DND-41 (cell line): Measurements from ENCODE around the gene RTCB.
A peak's percentile ranks its signal among the peaks of the same experiment; 100 is the strongest.

Source experiments
- ATAC-seq: fragments of 200-7000 bp; cut with Tn5 transposase; 3 replicates; pipeline ENCODE4 v1.9.1; 2021; ENCODE audit warnings: low read depth; ENCODE audit not compliant: insufficient read depth
- DNase-seq: peaks from one replicate; pipeline ENCODE4 v3.0.0-alpha.2; 2020
- H2AFZ ChIP-seq: 2 replicates; pipeline ENCODE4 v1.6.0; 2012; ENCODE audit warnings: low read depth, low read length
- H3K27ac ChIP-seq: 2 replicates; pipeline ENCODE4 v1.5.1; 2012; ENCODE audit warnings: low read length, inconsistent platforms
- H3K27me3 ChIP-seq: fragments of 200-600 bp; sonication (generic); 2 replicates; pipeline ENCODE4 v1.6.0; 2012; ENCODE audit warnings: low read length, mild to moderate bottlenecking, inconsistent platforms; ENCODE audit not compliant: insufficient read depth, poor library complexity
- H3K36me3 ChIP-seq: 2 replicates; pipeline ENCODE4 v1.5.1; 2012; ENCODE audit warnings: low read length, inconsistent platforms; ENCODE audit not compliant: insufficient read depth
- H3K4me1 ChIP-seq: 2 replicates; pipeline ENCODE4 v1.5.1; 2012; ENCODE audit warnings: mild to moderate bottlenecking, low read length; ENCODE audit not compliant: insufficient read depth
- H3K4me2 ChIP-seq: 2 replicates; pipeline ENCODE4 v1.6.0; 2012; ENCODE audit warnings: mild to moderate bottlenecking, moderate library complexity, low read length, inconsistent platforms; ENCODE audit not compliant: insufficient read depth
- H3K4me3 ChIP-seq, 2 experiments: fragments of 200-600 bp in 1 of 2; shearing (Covaris generic) in 1 of 2; 2 replicates each; pipeline ENCODE4 v1.5.1; 2012 to 2016; ENCODE audit warnings: inconsistent platforms in 2 of 2, low read length in 2 of 2, mild to moderate bottlenecking in 2 of 2, low read depth in 1 of 2, moderate library complexity in 1 of 2
- H3K79me2 ChIP-seq: 2 replicates; pipeline ENCODE4 v1.6.0; 2012; ENCODE audit warnings: low read length, inconsistent platforms; ENCODE audit not compliant: insufficient read depth
- H3K9ac ChIP-seq: 2 replicates; pipeline ENCODE4 v1.6.0; 2012; ENCODE audit warnings: low read depth, mild to moderate bottlenecking, inconsistent platforms, low read length, moderate library complexity
- H3K9me3 ChIP-seq: 2 replicates; pipeline ENCODE4 v1.5.1; 2012; ENCODE audit warnings: low read length, moderate library complexity, mild to moderate bottlenecking, inconsistent platforms; ENCODE audit not compliant: insufficient read depth, severe bottlenecking
- H4K20me1 ChIP-seq: 2 replicates; pipeline ENCODE4 v1.6.0; 2012; ENCODE audit warnings: low read length; ENCODE audit not compliant: insufficient read depth
- EZH2 ChIP-seq: IDR thresholded peaks from 3 replicates; pipeline ENCODE4 v1.6.1; 2012; ENCODE audit warnings: borderline replicate concordance, low read depth, mild to moderate bottlenecking, moderate library complexity, low read length, inconsistent platforms; ENCODE audit not compliant: severe bottlenecking
- TF ChIP-seq, protein P1 (sequence below): IDR thresholded peaks from 2 replicates; pipeline ENCODE4 v1.5.1; 2012; ENCODE audit warnings: borderline replicate concordance, low read length, moderate library complexity, mild to moderate bottlenecking; ENCODE audit not compliant: poor library complexity, severe bottlenecking; ENCODE audit errors: extremely low read depth

The RTCB gene

DNA sequence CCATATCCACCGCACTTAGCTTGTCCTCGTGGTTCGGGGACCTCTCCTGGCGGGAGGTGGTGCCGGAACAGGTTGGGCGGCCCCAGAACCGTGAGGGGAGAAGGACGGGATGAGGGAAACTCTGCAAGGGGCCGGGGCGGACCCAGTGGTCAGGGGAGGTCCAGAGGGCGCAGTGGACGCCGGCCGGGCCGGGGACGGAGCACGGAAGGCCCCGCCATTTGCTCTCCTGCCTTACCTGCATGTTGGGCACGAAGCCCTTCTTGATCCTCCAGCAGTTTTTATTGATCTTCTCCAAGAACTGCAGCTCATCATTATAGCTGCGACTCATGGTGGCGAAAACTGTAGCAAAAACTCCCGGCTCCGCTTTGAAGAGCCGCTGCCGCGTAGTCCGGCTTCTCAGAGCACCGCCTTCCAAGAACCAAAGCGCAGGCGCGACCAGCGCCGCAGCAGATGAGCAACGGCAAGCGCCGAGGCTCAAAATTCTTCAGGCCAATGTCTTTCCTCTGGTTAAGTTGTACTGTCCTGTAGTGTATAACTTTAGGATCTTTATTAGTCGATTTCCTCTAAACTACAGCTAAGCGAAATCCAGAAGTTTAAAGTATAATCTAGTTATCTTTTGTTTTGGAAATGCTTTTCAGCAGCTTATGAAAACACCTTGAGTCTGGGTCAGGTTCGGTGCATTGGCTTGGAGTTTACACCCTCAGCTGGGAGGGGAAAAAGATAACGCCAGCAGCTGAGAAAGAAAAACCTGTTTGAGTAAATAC is at the start of gene RTCB:
Gene RTCB (minus strand): TSS at position 419 of the 764 bp plus-strand sequence. CDS start 91 bp downstream, at position 328.
- H3K27me3 ChIP-seq = peaks cover 4% of the 10 kb centered on the region
- H2AFZ ChIP-seq = peak within 1 kb of the TSS; percentile 70
- H3K9ac ChIP-seq = peak within 1 kb of the TSS; percentile 83
- ATAC-seq (peak; percentile 88), DNase-seq (peak; percentile 92)
- TF ChIP-seq, protein P1, sequence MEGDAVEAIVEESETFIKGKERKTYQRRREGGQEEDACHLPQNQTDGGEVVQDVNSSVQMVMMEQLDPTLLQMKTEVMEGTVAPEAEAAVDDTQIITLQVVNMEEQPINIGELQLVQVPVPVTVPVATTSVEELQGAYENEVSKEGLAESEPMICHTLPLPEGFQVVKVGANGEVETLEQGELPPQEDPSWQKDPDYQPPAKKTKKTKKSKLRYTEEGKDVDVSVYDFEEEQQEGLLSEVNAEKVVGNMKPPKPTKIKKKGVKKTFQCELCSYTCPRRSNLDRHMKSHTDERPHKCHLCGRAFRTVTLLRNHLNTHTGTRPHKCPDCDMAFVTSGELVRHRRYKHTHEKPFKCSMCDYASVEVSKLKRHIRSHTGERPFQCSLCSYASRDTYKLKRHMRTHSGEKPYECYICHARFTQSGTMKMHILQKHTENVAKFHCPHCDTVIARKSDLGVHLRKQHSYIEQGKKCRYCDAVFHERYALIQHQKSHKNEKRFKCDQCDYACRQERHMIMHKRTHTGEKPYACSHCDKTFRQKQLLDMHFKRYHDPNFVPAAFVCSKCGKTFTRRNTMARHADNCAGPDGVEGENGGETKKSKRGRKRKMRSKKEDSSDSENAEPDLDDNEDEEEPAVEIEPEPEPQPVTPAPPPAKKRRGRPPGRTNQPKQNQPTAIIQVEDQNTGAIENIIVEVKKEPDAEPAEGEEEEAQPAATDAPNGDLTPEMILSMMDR = no peak
- TF ChIP-seq EZH2 = no peak
- peaks cover 39% of the 10 kb centered on the region for H3K79me2 ChIP-seq
- peaks cover 7% of the 10 kb centered on the region; the same call in 1 of the 2 replicates for H4K20me1 ChIP-seq
- H3K4me2 ChIP-seq = peak within 1 kb of the TSS; percentile 90
- peak within 1 kb of the TSS; percentile 77 for H3K27ac ChIP-seq
- H3K9me3 ChIP-seq = no peaks in the 10 kb centered on the region
- peaks cover 32% of the 10 kb centered on the region for H3K4me1 ChIP-seq
- H3K4me3 ChIP-seq = peak within 1 kb of the TSS; percentile 88 to 96
- peaks cover 24% of the 10 kb centered on the region for H3K36me3 ChIP-seq

DNA sequence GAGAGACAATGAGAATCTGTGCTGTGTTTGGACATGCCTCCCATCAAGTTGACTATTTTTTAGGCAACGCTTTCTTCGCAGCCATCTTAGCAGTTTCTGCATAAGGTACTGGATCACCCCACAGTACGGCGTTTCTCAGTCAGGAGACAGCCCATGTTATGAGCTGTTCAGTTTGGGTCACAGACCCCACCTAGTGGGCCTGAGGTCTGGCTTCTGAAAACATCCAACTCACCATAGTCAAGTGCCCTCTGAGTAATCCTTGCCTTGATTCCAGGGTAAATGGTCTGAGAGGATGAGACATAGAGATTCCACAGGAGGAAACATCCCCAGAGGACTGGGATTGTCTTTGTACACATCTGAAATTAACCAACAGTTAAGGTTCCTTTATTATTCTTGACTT is 45.0 kb upstream of the RTCB start:
- Histone ChIP-seq H3K27me3 (peaks cover 8% of the 10 kb centered on the region), H3K79me2 (no peaks in the 10 kb centered on the region), H3K9ac (no peak overlapping the region), H3K4me1 (no peaks in the 10 kb centered on the region), H3K27ac (no peak overlapping the region), H3K4me2 (no peak overlapping the region), H2AFZ (no peak overlapping the region), H3K9me3 (no peaks in the 10 kb centered on the region), H3K4me3 (no peak overlapping the region), H3K36me3 (no peaks in the 10 kb centered on the region), H4K20me1 (no peaks in the 10 kb centered on the region)
- ATAC-seq (no peak), DNase-seq (no peak)
- TF ChIP-seq, protein P1 = no peak
- TF ChIP-seq EZH2 = no peak

DNA sequence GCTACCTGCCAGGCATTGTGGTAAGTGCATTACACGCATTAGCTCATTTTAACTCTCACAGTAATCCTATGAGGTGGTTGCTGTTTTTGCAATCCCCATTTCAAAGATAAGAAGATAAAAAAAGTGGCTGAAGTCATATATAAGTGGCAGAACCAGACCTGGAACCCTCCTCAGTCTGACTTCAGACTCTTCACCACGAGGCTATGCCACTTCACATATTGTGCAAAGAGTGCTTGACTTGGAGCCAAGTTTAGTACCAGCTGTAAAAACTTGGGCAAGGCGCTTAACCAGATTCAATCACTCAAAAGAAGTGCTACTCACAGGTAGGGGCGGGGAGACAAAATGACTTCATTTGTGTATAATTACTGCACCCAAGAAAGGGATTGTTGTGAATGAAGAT is 36.9 kb upstream of the RTCB start:
- Histone ChIP-seq H3K79me2 (no peaks in the 10 kb centered on the region), H3K36me3 (no peaks in the 10 kb centered on the region), H3K27ac (no peak overlapping the region), H3K4me3 (no peak overlapping the region), H3K4me2 (no peak overlapping the region), H3K27me3 (peaks cover 15% of the 10 kb centered on the region), H4K20me1 (no peaks in the 10 kb centered on the region), H3K4me1 (no peaks in the 10 kb centered on the region), H3K9ac (no peak overlapping the region), H3K9me3 (no peaks in the 10 kb centered on the region), H2AFZ (no peak overlapping the region)
- DNase-seq = no peak
- TF ChIP-seq, protein P1 = no peak
- no peak for TF ChIP-seq EZH2
- ATAC-seq = no peak
